ENCODE data around the gene CPT2. TPM values are rescaled to one million over a fixed set of nuclear protein-coding genes. Genes with fewer than 3 reads are reported as not detected.

CPT2 gene
- total and polyA plus RNA-seq, 4 donors, result 27.4 to 109 (median 74.8) TPM

DNA sequence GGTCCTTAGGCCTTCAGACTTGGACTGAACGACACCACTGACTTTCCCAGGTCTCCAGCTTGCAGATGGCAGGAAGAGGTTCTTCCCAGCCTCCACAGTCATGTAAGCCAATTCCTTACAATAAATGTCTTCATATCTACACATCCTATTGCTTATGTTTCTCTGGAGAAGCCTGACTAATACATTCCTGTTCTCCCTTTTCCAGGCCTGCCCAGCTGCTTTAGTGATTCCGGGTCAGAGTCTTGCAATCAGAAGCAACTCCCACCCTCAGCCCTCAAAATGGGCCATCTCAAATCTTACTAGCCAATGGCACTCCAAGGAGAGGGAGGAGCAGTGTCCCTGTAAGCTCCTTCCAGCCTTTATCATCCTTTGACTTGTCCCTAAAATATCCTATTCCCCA lies 16.4 kb upstream of the CPT2 start:
- no peaks in the 10 kb centered on the region for H3K36me3 ChIP-seq (ENCODE audit: control insufficient read depth in 4 of 4, insufficient read depth in 3 of 4, low read depth in 1 of 4, low read length in 3 of 4)
- no peak overlapping the region for H3K27ac ChIP-seq (ENCODE audit: low read depth in 1 of 2, low read length in 2 of 2)
- TF ChIP-seq YY1 (IDR thresholded peaks at IDR 0.05) (no peak), SP1 (IDR thresholded peaks at IDR 0.05) (no peak), RXRA (IDR thresholded peaks at IDR 0.05) (no peak), REST (IDR thresholded peaks at IDR 0.05) (no peak), EGR1 (IDR thresholded peaks at IDR 0.05; ENCODE audit: low read depth in 2 of 2) (no peak), FOXA2 (IDR thresholded peaks at IDR 0.05) (no peak), NR2F2 (IDR thresholded peaks at IDR 0.05) (no peak), HNF4A (conservative IDR thresholded peaks at IDR 0.05) (no peak), FOXA1 (IDR thresholded peaks at IDR 0.05) (no peak)
- TF ChIP-seq, protein P1, sequence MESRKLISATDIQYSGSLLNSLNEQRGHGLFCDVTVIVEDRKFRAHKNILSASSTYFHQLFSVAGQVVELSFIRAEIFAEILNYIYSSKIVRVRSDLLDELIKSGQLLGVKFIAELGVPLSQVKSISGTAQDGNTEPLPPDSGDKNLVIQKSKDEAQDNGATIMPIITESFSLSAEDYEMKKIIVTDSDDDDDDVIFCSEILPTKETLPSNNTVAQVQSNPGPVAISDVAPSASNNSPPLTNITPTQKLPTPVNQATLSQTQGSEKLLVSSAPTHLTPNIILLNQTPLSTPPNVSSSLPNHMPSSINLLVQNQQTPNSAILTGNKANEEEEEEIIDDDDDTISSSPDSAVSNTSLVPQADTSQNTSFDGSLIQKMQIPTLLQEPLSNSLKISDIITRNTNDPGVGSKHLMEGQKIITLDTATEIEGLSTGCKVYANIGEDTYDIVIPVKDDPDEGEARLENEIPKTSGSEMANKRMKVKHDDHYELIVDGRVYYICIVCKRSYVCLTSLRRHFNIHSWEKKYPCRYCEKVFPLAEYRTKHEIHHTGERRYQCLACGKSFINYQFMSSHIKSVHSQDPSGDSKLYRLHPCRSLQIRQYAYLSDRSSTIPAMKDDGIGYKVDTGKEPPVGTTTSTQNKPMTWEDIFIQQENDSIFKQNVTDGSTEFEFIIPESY (IDR thresholded peaks at IDR 0.05), result no peak
- H3K4me1 ChIP-seq (ENCODE audit: control insufficient read depth in 4 of 4, insufficient read depth in 4 of 4, low read length in 3 of 4), result peaks cover 24 to 62% (median 54%) of the 10 kb centered on the region in 4 donors
- 88% methylated on average over 2 of the region's 2 CpGs for WGBS
- H3K9ac ChIP-seq (ENCODE audit: low read depth in 1 of 2, low read length in 2 of 2), result no peak overlapping the region
- no peak for DNase-seq (ENCODE audit: low spot score)
- H3K4me3 ChIP-seq (ENCODE audit: low read depth in 1 of 3, low read length in 3 of 3), result no peak overlapping the region
- H3K27me3 ChIP-seq (ENCODE audit: control insufficient read depth in 4 of 4, insufficient read depth in 4 of 4, low read length in 3 of 4), result no peaks in the 10 kb centered on the region
- no peaks in the 10 kb centered on the region for H3K9me3 ChIP-seq (ENCODE audit: control insufficient read depth in 4 of 4, low read length in 3 of 4)

GRCh38 chr1:53180951-53181350 lies 15.7 kb upstream of the CPT2 start:
- no peak overlapping the region for H3K4me3 ChIP-seq (ENCODE audit: low read depth in 1 of 3, low read length in 3 of 3)
- WGBS, result 98% methylated on average over 5 of the region's 5 CpGs
- H3K9ac ChIP-seq (ENCODE audit: low read depth in 1 of 2, low read length in 2 of 2), result no peak overlapping the region
- H3K27ac ChIP-seq (ENCODE audit: low read depth in 1 of 2, low read length in 2 of 2), result no peak overlapping the region
- H3K27me3 ChIP-seq (ENCODE audit: control insufficient read depth in 4 of 4, insufficient read depth in 4 of 4, low read length in 3 of 4), result no peaks in the 10 kb centered on the region
- no peak for DNase-seq (ENCODE audit: low spot score)
- H3K36me3 ChIP-seq (ENCODE audit: control insufficient read depth in 4 of 4, insufficient read depth in 3 of 4, low read depth in 1 of 4, low read length in 3 of 4), result no peaks in the 10 kb centered on the region
- H3K4me1 ChIP-seq (ENCODE audit: control insufficient read depth in 4 of 4, insufficient read depth in 4 of 4, low read length in 3 of 4), result peaks cover 23 to 59% (median 50%) of the 10 kb centered on the region in 4 donors
- H3K9me3 ChIP-seq (ENCODE audit: control insufficient read depth in 4 of 4, low read length in 3 of 4), result no peaks in the 10 kb centered on the region
- TF ChIP-seq NR2F2 (IDR thresholded peaks at IDR 0.05) (no peak), JUND (IDR thresholded peaks at IDR 0.05) (no peak), YY1 (IDR thresholded peaks at IDR 0.05) (no peak), EGR1 (IDR thresholded peaks at IDR 0.05; ENCODE audit: low read depth in 2 of 2) (no peak), SP1 (IDR thresholded peaks at IDR 0.05) (no peak), HNF4A (conservative IDR thresholded peaks at IDR 0.05) (no peak), MAX (IDR thresholded peaks at IDR 0.05) (no peak), TAF1 (conservative IDR thresholded peaks at IDR 0.05) (no peak), REST (IDR thresholded peaks at IDR 0.05) (no peak), FOXA2 (IDR thresholded peaks at IDR 0.05) (no peak)
- TF ChIP-seq, protein P2, sequence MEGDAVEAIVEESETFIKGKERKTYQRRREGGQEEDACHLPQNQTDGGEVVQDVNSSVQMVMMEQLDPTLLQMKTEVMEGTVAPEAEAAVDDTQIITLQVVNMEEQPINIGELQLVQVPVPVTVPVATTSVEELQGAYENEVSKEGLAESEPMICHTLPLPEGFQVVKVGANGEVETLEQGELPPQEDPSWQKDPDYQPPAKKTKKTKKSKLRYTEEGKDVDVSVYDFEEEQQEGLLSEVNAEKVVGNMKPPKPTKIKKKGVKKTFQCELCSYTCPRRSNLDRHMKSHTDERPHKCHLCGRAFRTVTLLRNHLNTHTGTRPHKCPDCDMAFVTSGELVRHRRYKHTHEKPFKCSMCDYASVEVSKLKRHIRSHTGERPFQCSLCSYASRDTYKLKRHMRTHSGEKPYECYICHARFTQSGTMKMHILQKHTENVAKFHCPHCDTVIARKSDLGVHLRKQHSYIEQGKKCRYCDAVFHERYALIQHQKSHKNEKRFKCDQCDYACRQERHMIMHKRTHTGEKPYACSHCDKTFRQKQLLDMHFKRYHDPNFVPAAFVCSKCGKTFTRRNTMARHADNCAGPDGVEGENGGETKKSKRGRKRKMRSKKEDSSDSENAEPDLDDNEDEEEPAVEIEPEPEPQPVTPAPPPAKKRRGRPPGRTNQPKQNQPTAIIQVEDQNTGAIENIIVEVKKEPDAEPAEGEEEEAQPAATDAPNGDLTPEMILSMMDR (IDR thresholded peaks at IDR 0.05; ENCODE audit: low read depth, low read length, missing input control), result no peak
- TF ChIP-seq, protein P1 (IDR thresholded peaks at IDR 0.05), result no peak
- TF ChIP-seq, protein P3, sequence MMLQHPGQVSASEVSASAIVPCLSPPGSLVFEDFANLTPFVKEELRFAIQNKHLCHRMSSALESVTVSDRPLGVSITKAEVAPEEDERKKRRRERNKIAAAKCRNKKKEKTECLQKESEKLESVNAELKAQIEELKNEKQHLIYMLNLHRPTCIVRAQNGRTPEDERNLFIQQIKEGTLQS (IDR thresholded peaks at IDR 0.05), result no peak

Measured in liver (tissue), 9 donors.